ENCODE measurements around the gene FNDC3A. TPM values are rescaled to one million over a fixed set of nuclear protein-coding genes. Genes with fewer than 3 reads are reported as not detected.
"Not testable (repeated sequence)": the region's sequence is repeated elsewhere in the genome, so short reads cannot be mapped to it uniquely, and the experiment has no call there.

Gene FNDC3A
- total RNA-seq, 1 experiment from 2014 or later, result 61.4 TPM

- ChIA-PET CTCF (interaction anchor here (0.6 to 0.9 kb wide), 2 partner anchors 217 to 269 kb away, joined by 3 read pairs; no protein-coding TSS in a partner anchor), POLR2A (interaction anchor here (0.6 to 2.8 kb wide), 14 partner anchors 9 to 87 kb away, joined by 3 to 30 read pairs (median 5); partner anchors contain the start of gene FNDC3A)
- intact Hi-C loops (cut with micrococcal nuclease), result no loop called here
- TF ChIP-seq CTCF (IDR thresholded peaks at IDR 0.05; ENCODE audit: unreplicated experiment), result no peak
- BruUV-seq (replicated peaks), result no TSS peak
- Mint-ChIP-seq H3K9me3 (ENCODE audit: unreplicated experiment) (no peaks in the 10 kb centered on the region), H3K27ac (ENCODE audit: low read depth, unreplicated experiment) (peak overlapping the region; percentile 55), H3K27me3 (ENCODE audit: insufficient read depth, unreplicated experiment) (no peaks in the 10 kb centered on the region), H3K4me1 (ENCODE audit: insufficient read depth, unreplicated experiment) (peaks cover 30% of the 10 kb centered on the region), H3K4me3 (ENCODE audit: unreplicated experiment) (no peak overlapping the region), H3K36me3 (ENCODE audit: insufficient read depth, unreplicated experiment) (peaks cover 7% of the 10 kb centered on the region)
- DNase-seq (ENCODE audit: unreplicated experiment), result no peak
Measured at GRCh38 chr13:49063011-49063410, 87.3 kb downstream of the FNDC3A start.

- Mint-ChIP-seq H3K27me3 (ENCODE audit: insufficient read depth, unreplicated experiment) (no peaks in the 10 kb centered on the region), H3K4me1 (ENCODE audit: insufficient read depth, unreplicated experiment) (peaks cover 30% of the 10 kb centered on the region), H3K36me3 (ENCODE audit: insufficient read depth, unreplicated experiment) (peaks cover 7% of the 10 kb centered on the region), H3K27ac (ENCODE audit: low read depth, unreplicated experiment) (peak overlapping the region; percentile 55), H3K9me3 (ENCODE audit: unreplicated experiment) (no peaks in the 10 kb centered on the region), H3K4me3 (ENCODE audit: unreplicated experiment) (no peak overlapping the region)
- intact Hi-C loops (cut with micrococcal nuclease), result no loop called here
- POLR2A ChIA-PET, result interaction anchor here (0.6 to 2.8 kb wide), 12 partner anchors 9 to 87 kb away, joined by 3 to 30 read pairs (median 5); partner anchors contain the start of gene FNDC3A
- no TSS peak for BruUV-seq (replicated peaks)
- no peak for TF ChIP-seq CTCF (IDR thresholded peaks at IDR 0.05; ENCODE audit: unreplicated experiment)
- CTCF ChIA-PET, result interaction anchor here (0.6 to 0.9 kb wide), 2 partner anchors 217 to 268 kb away, joined by 3 read pairs; no protein-coding TSS in a partner anchor
- DNase-seq (ENCODE audit: unreplicated experiment), result peak; percentile 47
Measured at GRCh38 chr13:49063497-49063896, 87.8 kb downstream of the FNDC3A start.

GRCh38 chr13:49064476-49064875, 88.8 kb downstream of the FNDC3A start:
- Mint-ChIP-seq H3K36me3 (ENCODE audit: insufficient read depth, unreplicated experiment) (no peaks in the 10 kb centered on the region), H3K27me3 (ENCODE audit: insufficient read depth, unreplicated experiment) (no peaks in the 10 kb centered on the region), H3K27ac (ENCODE audit: low read depth, unreplicated experiment) (no peak overlapping the region), H3K4me1 (ENCODE audit: insufficient read depth, unreplicated experiment) (peaks cover 30% of the 10 kb centered on the region), H3K9me3 (ENCODE audit: unreplicated experiment) (no peaks in the 10 kb centered on the region), H3K4me3 (ENCODE audit: unreplicated experiment) (no peak overlapping the region)
- POLR2A ChIA-PET, result interaction anchor here (0.6 to 2.8 kb wide), 5 partner anchors 18 to 46 kb away, joined by 3 to 30 read pairs (median 3); no protein-coding TSS in a partner anchor
- intact Hi-C loops (cut with micrococcal nuclease), result no loop called here
- DNase-seq (ENCODE audit: unreplicated experiment), result no peak
- BruUV-seq (replicated peaks), result no TSS peak
- TF ChIP-seq CTCF (IDR thresholded peaks at IDR 0.05; ENCODE audit: unreplicated experiment), result no peak
- CTCF ChIA-PET, result interaction anchor here (1.0 kb wide), 1 partner anchor 85 kb away, joined by 7 read pairs; no protein-coding TSS in a partner anchor

GRCh38 chr13:49066856-49067255, 91.1 kb downstream of the FNDC3A start:
- no peak overlapping the region for H3K4me3 Mint-ChIP-seq (ENCODE audit: unreplicated experiment)
- POLR2A ChIA-PET, result interaction anchor here (0.6 to 0.8 kb wide), 2 partner anchors 35 to 942 kb away, joined by 3 read pairs; no protein-coding TSS in a partner anchor
- no peaks in the 10 kb centered on the region for H3K9me3 Mint-ChIP-seq (ENCODE audit: unreplicated experiment)
- intact Hi-C loops (cut with micrococcal nuclease), result no loop called here
- BruUV-seq (replicated peaks), result no TSS peak
- H3K4me1 Mint-ChIP-seq (ENCODE audit: insufficient read depth, unreplicated experiment), result peaks cover 20% of the 10 kb centered on the region
- H3K36me3 Mint-ChIP-seq (ENCODE audit: insufficient read depth, unreplicated experiment), result peaks cover 6% of the 10 kb centered on the region
- no peak overlapping the region for H3K27ac Mint-ChIP-seq (ENCODE audit: low read depth, unreplicated experiment)
- DNase-seq (ENCODE audit: unreplicated experiment), result no peak
- no peak for TF ChIP-seq CTCF (IDR thresholded peaks at IDR 0.05; ENCODE audit: unreplicated experiment)
- CTCF ChIA-PET, result interaction anchor here (0.6 kb wide), 1 partner anchor 12 kb away, joined by 3 read pairs; no protein-coding TSS in a partner anchor
- H3K27me3 Mint-ChIP-seq (ENCODE audit: insufficient read depth, unreplicated experiment), result no peaks in the 10 kb centered on the region

DNA sequence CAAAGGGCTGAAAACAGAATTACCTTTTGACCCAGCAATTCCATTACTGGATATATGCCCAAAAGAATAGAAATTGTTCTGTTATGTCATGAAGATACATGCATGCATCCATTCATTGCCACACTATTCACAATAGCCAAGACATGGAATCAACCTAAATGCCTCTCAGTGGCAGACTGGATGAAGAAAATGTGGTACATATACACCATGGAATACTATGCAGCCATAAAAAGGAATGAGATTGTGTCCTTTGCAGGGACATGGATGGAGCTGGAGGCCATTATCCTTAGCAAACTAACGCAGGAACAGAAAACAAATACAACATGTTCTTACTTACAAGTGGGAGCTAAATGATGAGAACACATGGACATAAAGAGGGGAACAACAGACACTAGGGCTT, 92.8 kb downstream of the FNDC3A start:
- CTCF ChIA-PET; H3K27me3 Mint-ChIP-seq (ENCODE audit: insufficient read depth, unreplicated experiment): not testable (repeated sequence)

DNA sequence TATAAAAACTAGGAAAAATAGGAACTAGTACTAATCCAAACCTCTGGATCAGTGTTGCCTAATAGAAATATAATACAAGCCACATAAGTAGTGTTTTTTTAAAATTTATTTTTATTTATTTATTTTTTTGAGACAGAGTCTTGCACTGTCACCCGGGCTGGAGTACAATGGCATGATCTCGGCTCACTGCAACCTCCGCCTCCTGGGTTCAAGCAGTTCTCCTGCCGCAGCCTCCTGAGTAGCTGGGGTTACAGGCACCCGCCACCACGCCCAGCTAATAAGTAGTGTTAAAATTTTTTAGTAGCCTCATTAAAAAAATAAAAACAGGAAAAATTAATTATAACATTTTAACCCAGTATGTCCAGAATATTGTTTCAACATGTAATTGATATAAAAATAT, 94.3 kb downstream of the FNDC3A start:
- DNase-seq (ENCODE audit: unreplicated experiment); H3K4me1 Mint-ChIP-seq (ENCODE audit: insufficient read depth, unreplicated experiment); H3K27me3 Mint-ChIP-seq (ENCODE audit: insufficient read depth, unreplicated experiment); H3K36me3 Mint-ChIP-seq (ENCODE audit: insufficient read depth, unreplicated experiment); CTCF ChIA-PET; BruUV-seq (replicated peaks); H3K27ac Mint-ChIP-seq (ENCODE audit: low read depth, unreplicated experiment); H3K9me3 Mint-ChIP-seq (ENCODE audit: unreplicated experiment); H3K4me3 Mint-ChIP-seq (ENCODE audit: unreplicated experiment); intact Hi-C loops (cut with micrococcal nuclease): not testable (repeated sequence)
- POLR2A ChIA-PET, result interaction anchor here (0.6 to 1.2 kb wide), 3 partner anchors 12 to 417 kb away, joined by 3 to 7 read pairs (median 3); no protein-coding TSS in a partner anchor

More for the DNA sequence above, 92.8 kb downstream of the FNDC3A start:
- H3K36me3 Mint-ChIP-seq (ENCODE audit: insufficient read depth, unreplicated experiment); H3K27ac Mint-ChIP-seq (ENCODE audit: low read depth, unreplicated experiment); DNase-seq (ENCODE audit: unreplicated experiment); intact Hi-C loops (cut with micrococcal nuclease); H3K4me1 Mint-ChIP-seq (ENCODE audit: insufficient read depth, unreplicated experiment); H3K4me3 Mint-ChIP-seq (ENCODE audit: unreplicated experiment); BruUV-seq (replicated peaks); H3K9me3 Mint-ChIP-seq (ENCODE audit: unreplicated experiment): not testable (repeated sequence)
- POLR2A ChIA-PET, result interaction anchor here (1.0 to 1.2 kb wide), 2 partner anchors 14 to 35 kb away, joined by 3 to 4 read pairs; no protein-coding TSS in a partner anchor
